Hepatocyte (in vitro differentiated cells): Measurements from ENCODE around the gene LRMDA. TPM values are rescaled to one million over a fixed set of nuclear protein-coding genes. Genes with fewer than 3 reads are reported as not detected.
"Not testable (repeated sequence)": the region's sequence is repeated elsewhere in the genome, so short reads cannot be mapped to it uniquely, and the experiment has no call there.

Source experiments
- DNase-seq: peaks from one replicate; pipeline ENCODE4 v3.0.0-alpha.2; 2016; ENCODE audit warnings: low spot score
- H2AFZ ChIP-seq: fragments of 200-600 bp; sonication (generic); 2 replicates; pipeline ENCODE4 v1.6.0; 2016; ENCODE audit warnings: antibody characterized with exemption, mild to moderate bottlenecking
- H3K27ac ChIP-seq: fragments of 200-600 bp; sonication (generic); 2 replicates; pipeline ENCODE4 v1.5.1; 2016; ENCODE audit warnings: mild to moderate bottlenecking
- H3K27me3 ChIP-seq: fragments of 200-600 bp; sonication (generic); 2 replicates; pipeline ENCODE4 v1.6.1; 2016
- H3K36me3 ChIP-seq: fragments of 200-600 bp; sonication (generic); replicated peaks from 2 replicates; pipeline ENCODE4 v1.5.1; 2016; ENCODE audit warnings: low read depth; ENCODE audit not compliant: insufficient read depth
- H3K4me1 ChIP-seq: fragments of 200-600 bp; sonication (generic); 2 replicates; pipeline ENCODE4 v1.5.1; 2016; ENCODE audit warnings: mild to moderate bottlenecking, moderate library complexity; ENCODE audit not compliant: insufficient read depth
- H3K4me2 ChIP-seq: fragments of 200-600 bp; sonication (generic); 2 replicates; pipeline ENCODE4 v1.6.0; 2016
- H3K4me3 ChIP-seq: fragments of 200-600 bp; sonication (generic); 2 replicates; pipeline ENCODE4 v1.5.1; 2016; ENCODE audit warnings: mild to moderate bottlenecking
- H3K79me2 ChIP-seq: fragments of 200-600 bp; sonication (generic); 2 replicates; pipeline ENCODE4 v1.6.0; 2017; ENCODE audit warnings: mild to moderate bottlenecking
- H3K9me2 ChIP-seq: fragments of 200-600 bp; sonication (generic); replicated peaks from 2 replicates; pipeline ENCODE4 v1.6.0; 2017; ENCODE audit warnings: mild to moderate bottlenecking; ENCODE audit not compliant: insufficient read depth
- H3K9me3 ChIP-seq: fragments of 200-600 bp; sonication (generic); 2 replicates; pipeline ENCODE4 v1.5.1; 2016; ENCODE audit warnings: low read depth, mild to moderate bottlenecking
- H4K20me1 ChIP-seq: fragments of 200-600 bp; sonication (generic); 2 replicates; pipeline ENCODE4 v1.6.0; 2016; ENCODE audit warnings: mild to moderate bottlenecking; ENCODE audit not compliant: insufficient read depth, poor library complexity, severe bottlenecking
- CTCF ChIP-seq: fragments of 200-600 bp; sonication (generic); IDR thresholded peaks from 2 replicates; pipeline ENCODE4 v1.5.1; 2016; ENCODE audit warnings: antibody characterized with exemption, mild to moderate bottlenecking; ENCODE audit not compliant: poor library complexity
- EZH2 ChIP-seq: fragments of 200-600 bp; sonication (generic); IDR thresholded peaks from 2 replicates; pipeline ENCODE4 v1.6.1; 2016; ENCODE audit warnings: antibody characterized with exemption, mild to moderate bottlenecking, borderline replicate concordance
- EZH2phosphoT487 ChIP-seq: fragments of 200-600 bp; sonication (generic); IDR thresholded peaks from one replicate; pipeline ENCODE4 v1.6.1; 2018; ENCODE audit warnings: antibody characterized with exemption, mild to moderate bottlenecking, low read depth, moderate library complexity; ENCODE audit not compliant: unreplicated experiment, severe bottlenecking
- WGBS: methylation state at CpG from one replicate; pipeline ENCODE4 v1.1.6; 2016; ENCODE audit warnings: low lambda C conversion rate; ENCODE audit errors: missing lambda C conversion rate; 5-methylcytosine and 5-hydroxymethylcytosine counted together
- polyA plus RNA-seq: library from polyadenylated mRNA; unstranded; fragments of >200 nt; fragmentation: Nextera tagmentation; extraction: Ambion mirVana; gene quantifications from 2 replicates; pipeline ENCODE4 v1.2.1, GENCODE V29; 2016
- total RNA-seq: library from RNA; depleted of rRNA; stranded (reverse); fragments of >200 nt; gene quantifications from 2 replicates; pipeline ENCODE4 v1.2.3, GENCODE V29; 2014

Gene LRMDA
- total and polyA plus RNA-seq, 2 experiments from 2014 or later, result 5.6 to 15.7 TPM

DNA sequence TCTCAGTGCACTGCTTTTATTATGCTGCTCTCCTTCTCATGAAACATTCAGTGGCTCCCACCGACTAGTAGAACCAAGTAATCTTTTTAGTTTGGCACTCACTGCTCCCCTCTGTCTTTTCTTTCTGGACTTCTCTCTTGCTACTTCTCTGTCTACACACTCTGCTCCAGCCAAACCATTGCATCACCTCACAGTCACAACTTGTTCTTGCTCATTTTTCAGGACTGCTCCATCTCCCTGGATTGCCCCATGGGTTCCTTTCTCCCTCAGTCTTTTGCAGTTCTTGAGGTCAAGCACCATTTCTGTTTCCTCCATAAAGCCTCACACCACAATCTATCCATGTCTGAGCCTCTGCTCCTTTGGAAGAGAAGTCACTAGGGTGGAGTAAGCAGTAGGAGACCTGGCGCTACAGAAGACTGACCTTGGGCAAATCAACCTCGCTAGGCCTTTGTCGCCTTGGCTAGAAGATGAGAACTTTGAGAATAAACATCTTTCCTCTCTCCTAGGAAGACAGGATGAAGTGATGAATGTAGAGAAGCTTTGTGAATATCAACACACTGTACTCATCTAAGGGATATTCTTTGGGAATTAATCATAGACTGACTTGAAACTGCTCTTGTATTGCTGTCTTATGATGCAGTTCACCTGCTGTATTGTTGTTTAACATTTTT lies 186.2 kb downstream of the LRMDA start:
- H3K27ac ChIP-seq, result no peak overlapping the region
- H3K27me3 ChIP-seq, result no peaks in the 10 kb centered on the region
- TF ChIP-seq EZH2 (no peak), CTCF (no peak), EZH2phosphoT487 (no peak)
- WGBS, result 97% methylated on average over 4 of the region's 4 CpGs
- no peak overlapping the region for H3K4me2 ChIP-seq
- no peak overlapping the region for H2AFZ ChIP-seq
- H3K4me1 ChIP-seq, result peaks cover 19% of the 10 kb centered on the region
- no peaks in the 10 kb centered on the region for H3K9me3 ChIP-seq
- H3K79me2 ChIP-seq, result no peaks in the 10 kb centered on the region
- no peaks in the 10 kb centered on the region for H4K20me1 ChIP-seq
- H3K36me3 ChIP-seq, result no peaks in the 10 kb centered on the region
- no peak overlapping the region for H3K4me3 ChIP-seq
- no peak for DNase-seq
- H3K9me2 ChIP-seq, result no peaks in the 10 kb centered on the region

DNA sequence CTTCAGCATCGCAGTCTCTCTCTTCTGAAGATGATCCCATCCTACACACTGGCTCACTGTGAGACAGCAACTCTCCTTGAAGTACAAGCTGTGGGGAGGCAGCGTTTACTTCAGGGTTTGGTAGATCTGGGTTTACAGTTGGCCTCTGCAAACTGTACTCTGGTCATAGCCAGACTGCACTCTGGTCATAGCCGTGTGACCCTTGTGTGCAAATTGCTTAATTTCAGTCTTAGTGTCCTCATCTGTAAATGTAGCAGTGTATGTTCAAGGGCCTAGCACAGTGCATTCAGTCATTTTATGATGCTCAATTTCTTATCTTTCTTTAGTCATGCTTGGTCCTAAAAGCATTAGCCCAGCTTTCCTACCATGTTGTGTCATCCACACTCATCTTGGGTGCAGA lies 188.2 kb downstream of the LRMDA start:
- no peak overlapping the region for H3K4me3 ChIP-seq
- no peaks in the 10 kb centered on the region for H3K36me3 ChIP-seq
- H4K20me1 ChIP-seq, result no peaks in the 10 kb centered on the region
- H2AFZ ChIP-seq, result no peak overlapping the region
- H3K9me2 ChIP-seq, result no peaks in the 10 kb centered on the region
- H3K4me1 ChIP-seq, result no peaks in the 10 kb centered on the region
- no peaks in the 10 kb centered on the region for H3K79me2 ChIP-seq
- H3K9me3 ChIP-seq, result no peaks in the 10 kb centered on the region
- TF ChIP-seq EZH2 (no peak), EZH2phosphoT487 (no peak), CTCF (no peak)
- H3K27ac ChIP-seq, result peak overlapping the region; percentile 35
- 78% methylated on average over 3 of the region's 3 CpGs for WGBS
- no peak for DNase-seq
- H3K27me3 ChIP-seq, result no peaks in the 10 kb centered on the region
- H3K4me2 ChIP-seq, result no peak overlapping the region

DNA sequence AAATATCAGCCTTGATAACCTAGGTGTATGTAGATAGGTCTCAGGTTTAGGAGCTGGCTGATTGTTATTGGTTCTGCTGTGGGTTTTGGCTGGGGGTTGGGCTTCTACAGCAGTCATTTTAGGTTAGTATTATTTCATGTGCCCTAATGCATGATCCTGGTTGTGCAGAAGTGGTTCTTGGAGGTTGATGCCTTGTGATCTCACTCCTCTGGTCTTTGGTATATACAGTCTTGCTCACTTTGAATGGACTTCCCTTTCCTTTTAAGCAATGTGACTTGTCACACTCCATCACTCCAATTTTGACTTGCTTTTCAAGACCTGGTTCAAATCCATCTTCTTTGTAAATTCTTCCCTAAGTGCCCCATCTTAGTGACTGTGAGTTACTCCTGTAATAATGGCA lies 188.9 kb downstream of the LRMDA start:
- Histone ChIP-seq H2AFZ (no peak overlapping the region), H3K4me1 (no peaks in the 10 kb centered on the region), H3K9me2 (no peaks in the 10 kb centered on the region), H3K27ac (no peak overlapping the region), H3K9me3 (no peaks in the 10 kb centered on the region), H3K36me3 (no peaks in the 10 kb centered on the region), H3K27me3 (no peaks in the 10 kb centered on the region), H3K4me2 (no peak overlapping the region), H3K4me3 (no peak overlapping the region), H3K79me2 (no peaks in the 10 kb centered on the region), H4K20me1 (no peaks in the 10 kb centered on the region)
- DNase-seq, result no peak
- no peak for TF ChIP-seq CTCF
- TF ChIP-seq EZH2, result no peak
- TF ChIP-seq EZH2phosphoT487, result no peak

- H2AFZ ChIP-seq, result not testable (repeated sequence)
- 92% methylated on average over 4 of the region's 4 CpGs for WGBS
These were observed 189.6 kb downstream of the LRMDA start for GRCh38 chr10:75621003-75621402.

More at GRCh38 chr10:75621003-75621402, 189.6 kb downstream of the LRMDA start:
- H3K9me2 ChIP-seq, H3K27me3 ChIP-seq, H3K4me2 ChIP-seq, H4K20me1 ChIP-seq, DNase-seq, H3K4me3 ChIP-seq, H3K79me2 ChIP-seq, H3K27ac ChIP-seq, H3K36me3 ChIP-seq, H3K4me1 ChIP-seq, H3K9me3 ChIP-seq: not testable (repeated sequence)
